Retinal pigment epithelial cell (primary cell): ENCODE data around the gene NLGN1.
A peak's percentile ranks its signal among the peaks of the same experiment; 100 is the strongest.

Source experiments
- DNase-seq: peaks from one replicate; pipeline ENCODE4 v3.0.0-alpha.2; 2010; ENCODE audit warnings: low read depth
- H3K4me3 ChIP-seq: 2 replicates; pipeline ENCODE4 v1.5.1; 2011; ENCODE audit warnings: mild to moderate bottlenecking, low read length, control low read depth, moderate library complexity
- TF ChIP-seq, protein P1 (sequence below): conservative IDR thresholded peaks from 2 replicates; pipeline ENCODE4 v1.5.1; 2011; ENCODE audit warnings: low read depth, low read length, control low read depth, inconsistent platforms

The NLGN1 gene

DNA sequence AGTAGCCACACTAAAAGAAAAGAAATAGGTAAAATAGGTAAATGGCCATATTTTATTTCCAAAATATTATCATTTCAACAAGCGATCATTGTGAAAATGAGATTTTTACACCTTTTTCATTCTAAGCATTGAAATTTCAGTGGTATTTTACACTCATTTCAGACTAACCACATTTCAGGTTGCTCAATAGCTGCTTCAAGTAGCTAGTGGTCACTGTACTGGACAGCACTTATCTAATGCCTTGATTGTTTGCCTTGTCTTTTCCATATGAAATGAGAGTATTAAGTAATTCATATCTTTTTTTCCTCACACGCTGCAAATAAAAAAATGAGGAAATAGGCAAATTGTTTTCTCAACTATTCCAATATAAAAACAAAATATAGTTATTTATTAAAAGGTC is 332.8 kb downstream of the NLGN1 start:
- DNase-seq = no peak
- H3K4me3 ChIP-seq = no peak overlapping the region
- TF ChIP-seq, protein P1, sequence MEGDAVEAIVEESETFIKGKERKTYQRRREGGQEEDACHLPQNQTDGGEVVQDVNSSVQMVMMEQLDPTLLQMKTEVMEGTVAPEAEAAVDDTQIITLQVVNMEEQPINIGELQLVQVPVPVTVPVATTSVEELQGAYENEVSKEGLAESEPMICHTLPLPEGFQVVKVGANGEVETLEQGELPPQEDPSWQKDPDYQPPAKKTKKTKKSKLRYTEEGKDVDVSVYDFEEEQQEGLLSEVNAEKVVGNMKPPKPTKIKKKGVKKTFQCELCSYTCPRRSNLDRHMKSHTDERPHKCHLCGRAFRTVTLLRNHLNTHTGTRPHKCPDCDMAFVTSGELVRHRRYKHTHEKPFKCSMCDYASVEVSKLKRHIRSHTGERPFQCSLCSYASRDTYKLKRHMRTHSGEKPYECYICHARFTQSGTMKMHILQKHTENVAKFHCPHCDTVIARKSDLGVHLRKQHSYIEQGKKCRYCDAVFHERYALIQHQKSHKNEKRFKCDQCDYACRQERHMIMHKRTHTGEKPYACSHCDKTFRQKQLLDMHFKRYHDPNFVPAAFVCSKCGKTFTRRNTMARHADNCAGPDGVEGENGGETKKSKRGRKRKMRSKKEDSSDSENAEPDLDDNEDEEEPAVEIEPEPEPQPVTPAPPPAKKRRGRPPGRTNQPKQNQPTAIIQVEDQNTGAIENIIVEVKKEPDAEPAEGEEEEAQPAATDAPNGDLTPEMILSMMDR = no peak

DNA sequence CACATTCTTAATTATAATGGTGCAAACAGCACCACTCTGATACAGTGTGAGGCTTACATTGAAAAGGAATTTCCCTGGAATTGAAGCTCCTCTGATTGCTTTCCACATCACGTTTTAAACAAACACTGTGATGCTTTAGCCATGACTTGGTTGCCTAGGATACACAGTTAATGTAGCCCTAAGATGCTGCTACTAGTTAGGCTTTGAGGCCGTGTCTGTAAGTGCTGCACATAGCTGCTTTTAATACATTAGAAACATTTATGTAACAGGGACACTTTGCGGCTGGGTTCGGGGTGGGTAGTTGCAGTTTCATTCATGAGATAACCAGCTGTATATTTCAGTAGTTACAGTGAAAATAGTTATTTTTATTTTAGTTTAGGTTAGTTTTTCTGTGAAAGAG is 334.7 kb downstream of the NLGN1 start:
- DNase-seq = no peak
- TF ChIP-seq, protein P1 = no peak
- no peak overlapping the region for H3K4me3 ChIP-seq

DNA sequence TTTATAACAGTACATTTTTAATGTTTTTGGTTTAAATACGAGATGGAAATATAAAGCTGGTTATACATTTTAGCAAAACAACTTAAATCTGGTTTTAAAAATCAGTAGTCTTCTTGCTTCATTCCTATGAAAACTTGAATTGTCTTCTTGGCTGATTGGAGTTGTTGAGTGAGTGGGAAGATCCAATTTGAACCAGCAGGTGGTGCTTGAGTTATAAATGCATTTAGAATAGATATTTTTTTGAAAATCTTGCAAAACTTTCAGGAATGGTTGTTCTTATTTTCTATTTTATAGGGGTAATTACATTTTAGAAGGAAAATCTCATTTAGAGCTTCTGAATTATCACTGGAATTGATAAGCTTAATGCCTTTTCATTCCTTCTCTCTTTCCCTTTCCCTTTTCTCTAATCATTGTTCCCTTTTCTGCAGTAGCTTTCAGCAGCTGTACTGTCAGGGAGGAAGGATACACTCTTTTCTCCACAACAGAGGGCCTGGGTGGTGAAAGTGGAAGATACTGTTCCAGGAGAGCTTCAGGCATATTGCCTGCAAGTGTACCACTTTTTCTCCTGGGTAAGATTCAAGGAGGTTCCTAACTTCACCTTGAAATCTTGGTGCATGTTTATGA is 335.6 kb downstream of the NLGN1 start:
- TF ChIP-seq, protein P1 = peak; percentile 68
- no peak for DNase-seq
- no peak overlapping the region for H3K4me3 ChIP-seq

- no peak overlapping the region for H3K4me3 ChIP-seq
- no peak for DNase-seq
- TF ChIP-seq, protein P1 = no peak
Observed at GRCh38 chr3:173734473-173734872, 336.9 kb downstream of the NLGN1 start.

GRCh38 chr3:173734895-173735294 is 337.4 kb downstream of the NLGN1 start:
- DNase-seq = no peak
- TF ChIP-seq, protein P1 = no peak
- H3K4me3 ChIP-seq = no peak overlapping the region

DNA sequence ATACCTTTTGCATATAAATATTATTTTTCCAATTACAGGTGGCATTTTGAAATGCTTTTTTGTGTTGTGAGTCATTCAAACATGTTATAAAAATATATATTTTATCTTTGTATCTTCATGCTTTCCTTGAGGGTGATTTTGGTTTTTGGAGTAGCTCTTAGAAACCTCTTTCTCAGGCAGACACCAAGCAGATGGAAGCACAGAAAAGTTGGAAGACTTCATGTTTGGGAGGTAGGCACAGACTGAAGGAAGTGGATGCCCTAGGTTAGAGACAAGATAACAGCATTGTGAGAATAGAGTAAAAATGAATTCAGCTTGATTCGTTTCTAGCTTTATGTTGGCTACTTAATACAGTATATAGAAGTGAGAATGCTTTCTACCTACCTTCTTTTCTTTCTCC is 338.3 kb downstream of the NLGN1 start:
- TF ChIP-seq, protein P1 = no peak
- DNase-seq = no peak
- no peak overlapping the region for H3K4me3 ChIP-seq

DNA sequence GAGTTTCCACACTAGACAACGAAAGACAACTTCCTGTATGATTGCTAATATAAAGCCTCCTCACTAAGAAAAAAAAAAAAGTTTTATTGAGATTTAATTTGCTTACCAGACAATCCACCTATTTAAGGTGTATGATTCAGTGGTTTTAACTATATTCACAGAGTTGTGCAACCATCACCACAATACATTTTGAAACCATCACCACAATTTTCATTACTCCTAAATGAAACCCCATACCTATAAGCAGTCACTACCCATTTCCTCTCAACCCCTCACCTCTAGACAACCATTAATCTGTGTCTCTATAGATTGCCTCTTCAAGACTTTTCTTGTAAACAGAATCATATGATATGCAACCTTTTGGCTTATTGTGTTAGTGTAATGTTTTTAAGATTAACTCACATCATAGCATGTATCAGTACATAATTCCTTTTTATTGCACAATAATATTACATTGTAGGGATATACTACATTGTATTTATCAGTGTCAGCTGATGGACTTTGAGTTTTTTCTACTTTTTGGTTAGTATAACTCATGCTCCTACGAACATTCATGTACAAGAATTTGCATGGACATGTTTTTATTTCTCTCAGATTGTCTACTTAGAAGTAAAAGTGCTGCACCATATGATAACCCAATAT is 339.7 kb downstream of the NLGN1 start:
- no peak for DNase-seq
- no peak overlapping the region for H3K4me3 ChIP-seq
- TF ChIP-seq, protein P1 = no peak
